GM19463 (cell line): ENCODE data around the gene ATF1.
"Not testable (repeated sequence)": the region's sequence is repeated elsewhere in the genome, so short reads cannot be mapped to it uniquely, and the experiment has no call there.

Experiments used
- ATAC-seq: cut with Tn5 transposase; IDR thresholded peaks from one replicate; pipeline ENCODE4 v1.9.1; 2021; ENCODE audit warnings: mild to moderate bottlenecking, moderate library complexity; ENCODE audit not compliant: unreplicated experiment

ATF1 gene

DNA sequence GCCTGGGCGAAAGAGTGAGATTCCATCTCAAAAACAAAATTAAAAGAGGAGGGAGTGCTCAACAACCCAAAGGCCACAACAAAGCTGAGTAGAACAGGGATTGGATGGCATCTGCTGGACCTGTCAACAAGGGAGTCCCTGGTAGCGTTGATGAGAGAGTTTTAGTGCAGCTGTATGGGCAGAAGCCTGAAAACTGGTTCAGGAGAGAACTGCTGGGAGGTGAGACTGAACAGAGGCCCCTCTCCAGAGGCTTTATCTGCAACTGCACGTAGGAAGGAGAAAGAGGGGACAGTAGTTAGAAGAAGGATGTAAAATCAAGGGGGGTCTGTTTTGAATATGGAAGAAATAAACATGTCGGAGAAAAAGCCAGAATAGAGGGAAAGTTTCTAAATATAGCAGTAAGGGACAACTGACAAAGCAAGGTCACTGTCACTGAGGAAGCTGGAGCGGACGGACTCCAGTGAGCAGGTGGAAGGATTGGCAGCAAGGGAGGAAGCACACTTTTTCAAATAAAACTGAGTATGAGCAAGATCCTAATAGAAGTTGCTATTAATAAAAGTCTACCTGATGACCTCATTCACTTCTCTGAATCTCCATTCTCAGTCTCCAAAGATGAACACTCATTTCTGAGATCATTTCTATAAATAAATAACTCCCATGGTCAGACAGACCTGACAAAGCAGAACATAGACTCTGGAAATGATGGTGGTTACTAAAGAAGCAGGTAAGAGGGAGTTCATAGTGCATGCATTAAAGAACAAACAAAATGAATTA is 11.8 kb upstream of the ATF1 start:
- no peak for ATAC-seq

DNA sequence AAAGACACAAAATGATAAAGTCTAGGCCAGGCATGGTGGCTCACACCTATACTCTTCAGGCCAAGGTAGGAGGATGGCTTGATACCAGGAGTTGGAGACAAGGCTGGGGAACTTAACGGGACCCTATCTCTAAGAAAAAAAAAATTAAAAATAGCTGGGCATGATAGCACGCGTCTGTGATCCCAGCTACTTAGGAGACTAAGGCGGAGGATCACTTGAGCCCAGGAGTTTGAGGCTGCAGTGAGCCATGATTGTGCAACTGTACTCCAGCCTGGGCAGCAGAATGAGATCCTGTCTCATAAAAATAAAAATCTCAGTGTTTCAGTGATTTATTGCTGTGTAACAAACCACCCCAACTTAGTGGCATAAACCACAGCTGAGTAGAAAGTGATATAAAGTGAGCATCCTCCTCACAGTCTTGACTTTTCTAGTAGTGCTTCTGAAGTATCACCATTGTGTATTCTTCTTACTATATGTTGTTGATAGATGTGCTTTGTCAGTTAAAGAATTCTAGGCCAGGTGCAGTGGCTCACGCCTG is 10.6 kb upstream of the ATF1 start:
- no peak for ATAC-seq

DNA sequence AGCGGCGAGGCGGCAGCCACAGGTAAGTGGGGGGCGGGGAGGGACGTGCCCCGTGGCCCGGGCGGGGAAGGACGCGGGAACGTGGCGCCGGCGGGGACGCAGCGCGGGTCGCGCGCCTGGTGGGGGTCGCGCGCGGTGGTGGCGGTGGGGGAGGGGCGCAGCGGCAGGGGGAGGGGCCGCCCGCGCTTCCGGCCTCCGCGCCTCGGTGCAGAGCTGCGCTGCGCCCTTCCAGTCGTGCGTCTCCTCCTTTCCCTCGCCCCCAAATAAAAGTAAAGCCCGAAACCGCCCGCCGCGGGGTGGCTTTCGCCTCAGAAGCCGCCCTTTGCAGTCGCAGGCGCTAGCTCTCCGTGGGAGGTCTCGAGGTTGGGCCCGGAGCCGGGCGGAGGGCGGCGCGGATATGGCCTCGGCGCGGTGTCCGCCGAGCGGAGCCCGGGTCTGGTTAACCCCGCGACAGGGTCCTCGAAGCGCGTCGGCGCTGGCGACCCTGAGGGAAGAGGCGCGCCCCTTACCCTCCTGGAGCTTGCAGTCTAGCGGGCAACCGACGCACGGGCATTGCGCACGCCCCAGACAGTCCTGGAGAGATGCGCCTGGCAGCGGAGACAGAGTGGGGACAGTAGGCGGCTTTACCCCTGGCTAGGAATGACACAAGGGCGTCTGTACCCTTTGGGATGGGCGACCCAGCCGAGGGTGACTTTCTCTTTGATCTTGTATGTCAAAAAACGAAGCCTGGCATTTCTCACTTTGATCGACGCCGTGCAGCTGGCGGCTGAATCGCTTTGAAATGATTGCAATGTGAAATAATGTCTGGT is 589 bp downstream of the ATF1 start:
- peak; percentile 34 for ATAC-seq

DNA sequence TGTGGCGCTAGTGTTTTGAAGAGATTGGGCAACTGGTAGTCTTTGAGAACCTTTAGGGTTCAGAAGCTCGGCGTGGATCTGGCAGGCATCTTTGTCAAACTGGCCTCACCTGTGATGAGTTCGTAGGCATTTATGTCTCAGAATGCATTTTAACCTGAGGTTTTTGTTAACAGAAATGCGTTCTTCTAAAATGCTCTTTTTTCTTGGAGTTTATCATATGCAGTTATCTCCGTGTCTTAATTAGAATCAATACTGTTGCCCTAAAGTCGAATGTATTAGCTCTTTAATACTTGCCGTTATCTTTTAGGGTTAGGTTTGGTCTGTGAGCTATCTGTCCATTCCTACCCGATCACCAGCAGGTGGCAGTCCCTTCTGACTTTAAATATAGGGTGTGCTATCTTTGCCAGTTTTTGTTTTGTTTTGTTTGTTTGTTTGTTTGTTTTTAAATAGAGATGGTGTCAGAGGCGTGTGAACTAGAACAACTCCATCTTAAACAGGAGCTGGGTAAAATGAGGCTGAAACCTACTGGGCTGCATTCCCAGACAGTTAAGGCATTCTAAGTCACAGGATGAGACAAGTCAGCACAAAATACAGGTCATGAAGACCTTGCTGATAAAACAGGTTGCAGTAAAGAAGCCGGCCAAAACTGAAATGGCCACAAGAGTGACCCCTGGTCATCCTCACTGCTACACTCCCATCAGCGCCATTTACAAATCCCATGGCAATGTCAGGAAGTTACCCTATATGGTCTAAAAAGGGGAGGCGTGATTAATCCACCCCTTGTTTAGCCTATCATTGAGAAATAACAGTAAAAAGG is 1.4 kb downstream of the ATF1 start:
- ATAC-seq, result no peak

GRCh38 chr12:50768391-50768790 is 4.5 kb downstream of the ATF1 start:
- no peak for ATAC-seq

DNA sequence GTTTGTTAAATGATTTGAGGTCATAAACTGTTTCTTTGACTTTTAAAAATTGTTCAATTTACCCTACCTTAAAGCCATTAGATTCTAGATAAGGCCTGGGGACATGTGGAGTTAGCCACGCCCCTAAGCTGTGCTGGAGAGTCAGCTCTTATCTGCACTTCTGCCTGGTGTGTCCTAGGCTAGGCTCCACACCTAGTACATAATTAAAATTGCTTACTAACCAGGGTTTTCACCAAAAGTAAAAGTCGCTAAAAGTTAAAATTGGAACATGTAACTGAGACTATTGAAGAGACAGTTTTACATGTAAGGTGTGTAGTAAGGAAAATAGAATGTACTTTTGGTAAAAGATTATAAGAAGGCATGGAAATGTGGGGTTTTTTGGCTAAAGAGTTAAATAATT is 4.9 kb downstream of the ATF1 start:
- ATAC-seq, result not testable (repeated sequence)

DNA sequence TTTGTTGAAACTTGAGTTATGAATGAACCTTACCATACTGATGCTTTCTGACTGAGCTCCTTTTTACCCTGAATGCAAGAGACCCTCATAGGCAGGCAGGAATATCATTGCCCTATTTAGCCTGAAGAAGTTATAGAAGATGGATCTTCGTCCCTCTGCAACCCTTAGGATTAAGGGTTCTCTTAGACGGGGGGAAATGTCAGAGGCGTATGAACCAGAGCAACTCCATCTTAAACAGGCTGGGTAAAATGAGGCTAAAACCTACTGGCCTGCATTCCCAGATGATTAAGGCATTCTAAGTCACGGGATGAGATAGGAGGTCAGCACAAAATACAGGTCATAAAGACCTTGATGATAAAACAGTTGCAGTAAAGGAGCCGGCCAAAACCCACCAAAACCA is 7.5 kb downstream of the ATF1 start:
- no peak for ATAC-seq

DNA sequence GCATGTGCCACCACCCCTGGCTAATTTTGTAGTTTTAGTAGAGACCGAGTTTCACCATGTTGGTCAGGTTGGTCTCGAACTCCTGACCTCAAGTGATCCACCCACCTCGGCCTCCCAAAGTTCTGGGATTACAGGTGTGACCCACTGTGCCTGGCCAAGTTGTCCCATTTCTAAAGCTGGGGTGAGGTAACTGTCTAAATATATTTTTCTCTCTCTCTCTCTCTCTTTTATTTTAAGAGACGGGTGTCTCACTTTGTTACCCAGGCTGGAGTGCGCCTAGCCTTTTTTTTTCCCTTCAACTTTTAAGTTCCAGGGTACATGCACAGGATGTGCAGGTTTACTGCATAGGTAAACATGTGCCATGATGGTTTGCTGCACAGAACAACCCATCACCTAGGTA is 8.6 kb downstream of the ATF1 start:
- ATAC-seq, result no peak

DNA sequence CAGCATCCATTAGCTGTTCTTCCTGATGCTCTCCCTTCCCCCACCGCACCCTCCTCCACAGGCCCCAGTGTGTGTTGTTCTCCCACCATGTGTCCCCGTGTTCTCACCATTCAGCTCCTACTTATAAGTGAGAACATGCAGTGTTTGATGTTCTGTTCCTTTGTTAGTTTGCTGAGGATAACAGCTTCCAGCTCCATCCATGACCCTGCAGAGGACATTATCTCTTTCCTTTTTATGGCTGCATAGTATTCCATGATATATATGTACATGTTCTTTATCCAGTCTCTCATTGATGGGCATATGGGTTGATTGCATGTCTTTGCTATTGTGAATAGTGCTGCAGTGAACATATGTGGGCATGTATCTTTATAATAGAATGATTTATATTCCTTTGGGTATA is 9.0 kb downstream of the ATF1 start:
- no peak for ATAC-seq

DNA sequence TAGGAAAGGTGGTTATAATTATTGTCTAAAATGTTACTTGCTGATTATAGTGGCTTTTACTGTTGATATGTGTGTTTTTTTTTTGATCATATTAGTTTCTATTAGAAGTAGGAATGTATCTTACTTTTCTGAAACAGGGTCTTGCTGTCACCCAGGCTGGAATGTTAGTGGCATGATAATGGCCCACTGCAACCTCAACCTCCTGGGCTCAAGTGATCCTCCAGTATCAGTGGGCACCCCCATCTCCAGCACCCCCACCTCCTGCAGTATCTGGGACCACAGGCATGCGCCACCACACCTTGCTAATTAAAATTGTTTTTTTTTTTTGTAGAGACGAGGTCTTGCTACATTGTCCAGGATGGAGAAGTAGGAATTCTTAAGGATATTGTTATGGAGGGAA is 11.3 kb downstream of the ATF1 start:
- no peak for ATAC-seq

GRCh38 chr12:50776749-50777728 is 13.1 kb downstream of the ATF1 start:
- no peak for ATAC-seq

- no peak for ATAC-seq
Observed at GRCh38 chr12:50778663-50779590, 15.0 kb downstream of the ATF1 start.

DNA sequence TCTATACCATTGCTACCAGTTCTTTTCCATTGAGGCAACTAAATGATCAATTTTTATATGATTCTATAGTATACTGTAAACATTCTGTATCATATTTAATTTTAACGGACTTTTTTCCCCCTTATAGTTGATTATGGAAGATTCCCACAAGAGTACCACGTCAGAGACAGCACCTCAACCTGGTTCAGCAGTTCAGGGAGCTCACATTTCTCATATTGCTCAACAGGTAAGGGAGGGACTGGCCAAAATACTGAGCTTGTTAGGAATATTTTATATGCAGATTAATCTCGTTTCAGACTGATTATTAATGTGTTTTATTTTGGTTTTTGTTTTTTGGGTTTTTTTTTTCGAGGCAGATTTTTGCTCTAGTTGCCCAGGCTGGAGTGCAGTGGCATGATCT is 16.1 kb downstream of the ATF1 start:
- ATAC-seq, result no peak

- no peak for ATAC-seq
Observed at GRCh38 chr12:50784501-50784900, 20.6 kb downstream of the ATF1 start.

GRCh38 chr12:50785406-50786001 is 21.6 kb downstream of the ATF1 start:
- no peak for ATAC-seq

GRCh38 chr12:50786498-50787231 is 22.8 kb downstream of the ATF1 start:
- ATAC-seq, result no peak

- no peak for ATAC-seq
Observed at GRCh38 chr12:50787618-50788017, 23.7 kb downstream of the ATF1 start.

DNA sequence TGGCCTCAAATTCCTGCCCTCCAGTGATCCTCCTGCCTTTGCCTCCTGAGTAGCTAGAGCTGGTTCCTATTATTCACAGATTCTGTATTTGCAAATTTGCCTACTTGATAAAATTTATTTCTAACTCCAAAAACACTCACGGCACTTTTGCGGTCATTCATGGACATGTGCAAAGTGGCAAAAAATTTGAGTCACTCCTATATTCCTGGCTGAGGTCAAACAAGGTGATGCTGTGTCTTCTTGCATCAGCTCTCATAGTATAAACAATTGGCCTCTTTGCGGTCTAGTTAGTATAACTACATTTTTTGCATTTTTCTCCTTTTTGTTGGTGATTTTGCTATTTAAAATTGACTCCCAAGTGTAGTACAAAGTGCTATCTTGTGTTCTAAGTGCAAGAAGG is 24.7 kb downstream of the ATF1 start:
- no peak for ATAC-seq
